ENCODE results near the gene PPP1R16B.
"Not testable (repeated sequence)": the region's sequence is repeated elsewhere in the genome, so short reads cannot be mapped to it uniquely, and the experiment has no call there.

The PPP1R16B gene

GRCh38 chr20:38794057-38794456 is 11.4 kb upstream of the PPP1R16B start:
- not testable (repeated sequence) for DNase-seq

GRCh38 chr20:38798266-38798665 is 7.2 kb upstream of the PPP1R16B start:
- no peak for DNase-seq

- no peak for DNase-seq
Observed at GRCh38 chr20:38799203-38799602, 6.3 kb upstream of the PPP1R16B start.

DNA sequence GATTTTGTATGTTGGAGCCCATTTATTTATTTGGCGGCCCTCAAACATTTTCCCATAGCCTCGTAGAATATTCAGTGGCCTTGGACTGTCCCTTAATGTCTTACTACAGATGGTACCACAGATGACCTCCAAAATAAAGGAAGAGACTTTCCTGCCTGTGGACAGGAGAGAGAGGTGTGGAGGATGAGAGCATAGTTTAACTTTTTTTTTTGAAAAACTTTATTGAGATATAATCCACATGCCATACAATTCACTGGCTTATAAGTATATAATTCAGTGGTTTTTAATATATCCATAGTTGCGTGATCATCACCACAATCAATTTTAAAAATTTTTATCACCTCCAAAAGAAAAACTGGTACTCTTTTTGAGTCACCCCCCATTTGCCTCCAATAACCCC is 4.6 kb upstream of the PPP1R16B start:
- DNase-seq, result no peak

GRCh38 chr20:38804221-38804620 is 1.3 kb upstream of the PPP1R16B start:
- DNase-seq, result no peak

DNA sequence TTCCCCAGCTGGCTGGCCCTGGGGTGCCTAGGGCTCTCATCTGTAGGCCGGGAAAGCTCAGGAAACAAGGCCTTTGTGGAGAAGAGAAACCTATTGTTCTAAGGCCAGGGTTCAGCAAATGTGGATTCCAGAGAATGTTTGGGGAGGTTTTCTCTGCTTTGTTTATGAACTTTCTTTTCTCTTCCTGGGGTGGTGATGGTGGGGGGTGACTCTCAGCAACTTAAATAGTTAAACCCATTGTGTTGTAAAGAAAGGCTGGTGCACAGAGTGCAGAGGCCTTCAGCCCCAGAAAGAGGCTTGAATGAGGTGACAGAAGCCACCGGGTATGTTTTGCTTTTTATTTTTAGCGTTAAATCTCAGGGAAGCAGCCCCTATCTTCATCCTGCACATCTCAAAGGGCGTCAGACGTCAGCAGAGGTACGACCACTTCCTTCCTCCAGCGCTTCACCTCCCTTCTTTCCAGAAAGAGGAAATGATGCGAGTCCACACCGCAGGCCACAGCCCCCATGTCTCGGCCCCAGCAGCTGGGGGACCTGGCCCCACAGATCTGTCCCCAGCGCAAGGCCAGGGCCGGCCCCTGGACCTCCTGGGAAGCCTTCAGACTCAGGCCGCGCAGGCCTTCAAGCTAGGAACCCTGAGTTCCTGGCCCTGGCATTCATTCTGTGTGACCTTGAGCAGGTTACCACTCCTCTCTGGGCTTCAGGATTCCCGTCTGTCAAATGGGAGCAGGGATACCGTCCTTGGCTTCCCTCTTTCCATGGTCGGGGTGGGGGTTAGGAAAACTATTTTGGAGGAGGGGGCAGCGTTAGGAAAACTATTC is 605 bp upstream of the PPP1R16B start:
- DNase-seq, result peak; percentile 68

- peak; percentile 32 for DNase-seq
Observed at GRCh38 chr20:38805958-38806854, 709 bp downstream of the PPP1R16B start.

DNA sequence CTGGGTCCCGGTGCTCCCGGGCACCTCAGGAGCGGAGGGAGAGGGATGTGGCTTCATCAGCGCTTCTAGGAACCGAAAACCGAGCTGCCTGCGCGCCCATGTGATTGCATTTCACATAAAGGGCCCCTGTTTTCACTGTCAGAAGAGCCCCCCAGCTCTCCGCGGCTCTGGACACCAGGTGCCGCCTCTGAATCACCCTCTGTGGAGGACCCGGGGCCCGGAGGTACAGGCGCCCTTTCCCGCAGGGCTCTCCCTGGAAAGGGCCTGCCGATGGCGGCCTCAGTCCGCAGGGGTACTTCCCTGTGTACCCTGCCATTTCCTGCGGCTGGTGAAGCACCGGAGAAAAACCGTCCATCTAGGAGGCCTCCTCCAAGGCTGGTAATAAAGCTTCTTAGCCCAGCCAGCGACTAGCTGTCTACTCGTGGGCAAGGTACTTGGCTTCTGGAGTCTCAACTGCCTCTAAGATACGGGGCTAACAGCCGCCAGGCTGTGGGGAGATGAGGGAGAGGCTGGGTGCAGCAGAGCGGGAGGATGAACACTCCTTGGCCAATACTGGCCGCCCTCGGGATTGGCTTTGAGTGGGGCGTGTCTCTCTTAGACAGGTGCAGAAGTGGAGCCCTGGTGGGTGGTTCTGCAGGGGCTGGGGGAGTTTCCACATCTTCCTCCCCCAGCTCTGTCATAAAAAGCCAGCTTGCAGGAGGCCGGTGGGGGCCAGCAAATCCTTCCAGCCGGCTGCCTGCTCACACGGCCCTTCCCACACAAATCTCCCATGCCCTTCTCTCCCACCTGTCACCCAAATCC is 1.6 kb downstream of the PPP1R16B start:
- DNase-seq, result peak; percentile 24

DNA sequence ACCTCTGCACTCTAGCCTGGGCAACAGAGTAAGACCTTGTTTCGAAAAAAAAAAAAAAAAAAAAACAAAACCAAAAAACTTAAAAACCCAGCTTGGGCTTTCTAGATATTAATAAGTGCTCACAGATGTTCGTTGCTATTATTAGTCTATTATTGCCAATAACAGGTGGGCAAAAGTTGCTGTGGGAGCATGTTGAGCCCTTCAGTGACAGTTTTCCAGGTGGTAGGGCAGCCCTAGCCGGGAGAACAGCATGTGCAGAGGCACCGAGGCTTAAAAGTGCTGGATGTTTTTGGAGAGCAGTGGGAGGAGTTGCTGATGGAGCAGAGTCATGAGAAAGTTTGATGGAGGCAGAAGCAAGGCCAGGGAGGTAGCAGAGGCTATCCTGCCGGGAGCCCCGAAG is 4.4 kb downstream of the PPP1R16B start:
- DNase-seq, result no peak

DNA sequence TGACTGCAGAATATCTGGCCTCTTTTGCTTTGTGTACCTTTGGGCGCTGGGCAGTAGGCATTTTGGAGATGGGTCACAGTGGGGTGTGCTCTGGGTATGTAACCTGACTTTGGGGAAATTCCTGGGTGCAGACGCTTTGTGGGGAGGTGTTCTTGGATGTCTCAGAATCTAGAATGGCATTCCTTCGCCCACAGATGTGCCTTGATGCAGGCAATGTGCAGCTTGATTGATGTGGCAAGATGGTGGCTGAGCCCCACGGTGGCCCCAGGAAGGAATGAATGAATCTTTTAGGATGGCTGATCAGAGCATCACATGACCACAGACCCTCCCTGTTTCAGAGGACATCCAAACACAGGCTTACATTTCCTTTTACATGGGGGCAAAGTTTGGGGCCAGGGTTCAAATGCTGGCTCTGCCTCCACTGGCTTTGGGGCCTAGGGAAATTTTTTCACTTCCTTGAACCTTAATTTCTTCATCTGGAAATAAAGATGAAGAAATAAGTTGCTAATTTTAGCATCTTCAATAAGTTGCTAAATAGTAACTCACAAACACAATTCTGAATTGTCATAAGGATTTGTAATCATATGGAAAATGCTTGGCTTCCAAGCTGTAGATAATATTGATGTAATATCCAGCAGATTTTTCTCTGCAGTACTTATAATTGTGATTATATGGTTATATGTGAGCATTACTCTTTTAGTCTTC is 5.6 kb downstream of the PPP1R16B start:
- DNase-seq, result no peak

GRCh38 chr20:38811769-38812168 is 6.3 kb downstream of the PPP1R16B start:
- DNase-seq, result no peak

DNA sequence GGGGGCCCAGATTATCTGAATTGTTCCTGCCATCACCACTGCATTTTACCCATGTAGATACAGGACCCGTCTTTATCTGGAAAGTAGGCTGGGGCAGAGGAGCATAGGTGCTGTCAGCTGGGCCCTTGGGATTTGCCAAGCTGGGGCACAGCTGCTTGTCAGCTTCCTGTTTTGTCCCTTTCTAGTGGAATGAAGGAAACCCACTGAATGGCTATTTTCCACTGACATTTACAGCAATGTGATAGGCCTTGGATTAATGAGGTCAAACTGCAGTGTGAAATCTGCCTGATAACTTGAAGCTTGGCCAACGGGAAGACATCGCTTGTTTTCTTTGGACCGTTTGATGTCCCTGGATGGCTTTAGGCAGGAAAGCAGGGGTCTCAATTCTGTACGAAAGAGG is 6.7 kb downstream of the PPP1R16B start:
- DNase-seq, result no peak

DNA sequence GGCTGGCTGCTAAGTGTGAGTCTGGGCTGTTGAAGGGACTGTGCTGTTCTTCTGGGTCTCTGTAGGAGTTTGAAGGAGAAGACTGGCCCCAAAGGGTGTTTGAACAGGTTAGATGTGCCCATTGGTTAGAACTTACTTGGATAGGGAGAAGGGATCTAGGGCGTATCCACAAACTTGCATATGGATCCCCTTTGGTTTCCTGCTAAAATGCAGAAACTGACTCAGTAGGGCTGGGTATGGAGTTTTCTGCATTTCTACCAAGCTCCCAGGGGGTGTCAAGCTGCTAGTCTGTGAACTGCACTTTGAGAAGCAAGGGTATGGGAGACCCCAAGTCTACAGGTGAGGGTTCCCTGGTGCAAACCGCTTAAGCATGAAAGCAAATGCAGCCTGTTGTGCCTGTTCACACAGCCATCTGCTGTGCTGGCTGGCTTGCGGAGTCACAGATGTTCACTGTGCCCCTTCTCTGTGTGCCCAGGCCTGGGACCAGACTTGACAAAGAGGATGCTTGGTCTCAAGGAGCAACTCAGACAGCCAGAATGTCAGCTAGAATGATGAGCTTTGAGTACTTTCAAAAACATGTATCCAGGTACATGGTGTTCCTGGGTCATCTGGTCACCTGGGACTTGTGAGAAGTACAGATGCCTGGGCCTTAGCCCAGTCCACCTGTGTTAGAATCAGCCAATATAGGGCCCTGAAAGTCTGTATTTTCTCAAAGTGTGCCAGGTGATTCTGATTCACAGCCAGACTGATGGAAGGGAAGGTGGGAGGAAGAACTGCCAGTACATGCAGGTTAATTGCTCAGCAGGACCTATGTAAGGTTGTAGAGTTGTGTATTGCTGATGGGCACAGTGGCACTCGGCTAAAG is 7.4 kb downstream of the PPP1R16B start:
- no peak for DNase-seq

DNA sequence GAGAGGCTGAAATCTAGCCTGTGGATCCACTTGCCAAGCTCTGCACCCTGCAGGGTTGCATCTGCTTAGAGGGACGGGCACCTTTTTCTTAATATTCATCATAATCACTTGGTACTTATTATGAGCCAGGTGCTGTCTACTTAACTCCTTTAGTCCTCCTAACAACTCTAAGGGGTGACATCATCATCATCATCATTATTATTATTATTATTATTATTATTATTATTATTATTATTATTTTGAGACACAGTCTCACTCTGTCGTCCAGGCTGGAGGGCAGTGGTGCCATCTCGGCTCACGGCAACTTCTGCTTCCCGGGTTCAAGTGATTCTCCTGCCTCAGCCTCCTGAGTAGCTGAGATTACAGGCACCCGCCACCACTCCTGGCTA is 8.1 kb downstream of the PPP1R16B start:
- not testable (repeated sequence) for DNase-seq

DNA sequence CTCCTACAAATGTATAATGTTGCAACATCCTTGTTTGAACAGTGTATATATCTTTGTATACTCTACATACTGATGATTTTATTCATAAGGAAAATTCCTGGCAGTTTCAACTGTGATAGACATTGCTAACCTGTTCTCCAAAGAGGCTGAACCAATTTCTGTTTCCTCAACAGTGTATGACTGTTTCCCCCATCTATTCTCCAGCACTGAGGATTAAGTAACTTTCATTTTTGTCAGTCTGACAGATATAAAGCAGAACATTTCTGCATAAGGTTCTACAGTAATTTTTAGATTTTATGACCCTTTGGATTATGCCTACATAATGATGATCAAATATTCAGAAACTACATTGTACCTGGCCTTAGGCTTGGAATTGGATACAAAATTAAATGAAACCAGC is 9.9 kb downstream of the PPP1R16B start:
- DNase-seq, result no peak

GRCh38 chr20:38818113-38819065 is 12.9 kb downstream of the PPP1R16B start:
- no peak for DNase-seq

GRCh38 chr20:38825571-38825900 is 20.0 kb downstream of the PPP1R16B start:
- DNase-seq, result no peak

- no peak for DNase-seq
Observed at GRCh38 chr20:38825901-38826625, 20.6 kb downstream of the PPP1R16B start.

DNA sequence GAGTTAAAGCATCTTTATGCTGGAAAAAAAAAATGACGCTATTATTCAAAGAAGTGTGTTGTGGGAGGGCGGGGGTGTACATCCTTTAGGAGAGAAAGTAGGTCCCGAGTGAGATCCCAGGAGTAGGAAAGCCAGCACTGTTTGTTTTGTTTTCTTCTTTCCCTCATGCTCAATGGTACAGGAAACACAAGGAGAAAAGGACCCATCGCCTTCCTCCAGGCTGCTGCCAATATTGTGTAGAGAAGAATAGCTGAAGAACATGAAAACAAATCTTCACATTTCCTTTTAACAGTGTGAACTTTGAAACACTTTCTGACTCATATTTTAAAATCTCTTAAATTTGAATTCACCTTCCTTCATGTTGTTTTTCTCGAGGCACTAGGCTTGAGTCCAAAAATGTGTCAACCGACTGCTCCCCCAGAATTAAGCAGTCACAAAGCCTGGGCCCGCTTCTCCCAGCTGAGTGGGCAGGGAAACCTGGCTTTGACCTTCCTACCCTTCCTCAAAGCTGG is 22.3 kb downstream of the PPP1R16B start:
- DNase-seq, result no peak

Measured in stimulated activated CD4-positive, alpha-beta T cell treated with anti-CD3 and anti-CD28 coated beads, Interleukin-1b, Interleukin-23, amount 100 ng/mL, for 48 hours (primary cell).